CD14-positive monocyte (primary cell): ENCODE data around the gene CSRNP3. TPM values are rescaled to one million over a fixed set of nuclear protein-coding genes. Genes with fewer than 3 reads are reported as not detected.

Experiments used
- DNase-seq, 3 donors: peaks; one replicate each; pipeline ENCODE4 v3.0.0-alpha.2; 2011 to 2022
- H2AFZ ChIP-seq: 2 replicates; pipeline ENCODE4 v1.6.0; 2012; ENCODE audit warnings: mild to moderate bottlenecking, low read depth, low read length, inconsistent platforms; ENCODE audit not compliant: insufficient read depth, poor library complexity, severe bottlenecking
- H3K27ac ChIP-seq, 2 donors: 1 replicate in 1 of 2; 2 replicates in 1 of 2; pipeline ENCODE4 v1.5.1; 2012 to 2013; ENCODE audit warnings: low read length in 2 of 2, control low read depth in 1 of 2, inconsistent platforms in 1 of 2, low read depth in 1 of 2, mild to moderate bottlenecking in 1 of 2
- H3K27me3 ChIP-seq, 2 donors: one replicate each; pipeline versions ENCODE4 v1.6.0 to v1.6.1; 2011 to 2013; ENCODE audit warnings: low read length in 2 of 2; ENCODE audit not compliant: control insufficient read depth in 2 of 2, insufficient read depth in 2 of 2
- H3K36me3 ChIP-seq, 2 donors: replicated peaks in 1 of 2; 1 replicate in 1 of 2; 2 replicates in 1 of 2; pipeline versions ENCODE4 v1.5.1 to v1.6.1; 2012 to 2013; ENCODE audit warnings: low read length in 2 of 2, control low read depth in 1 of 2, inconsistent platforms in 1 of 2, mild to moderate bottlenecking in 1 of 2; ENCODE audit not compliant: insufficient read depth in 2 of 2, control insufficient read depth in 1 of 2
- H3K4me1 ChIP-seq, 2 donors: 1 replicate in 1 of 2; 2 replicates in 1 of 2; pipeline versions ENCODE4 v1.5.1 to v1.6.1; 2012 to 2013; ENCODE audit warnings: low read length in 2 of 2, control low read depth in 1 of 2, inconsistent platforms in 1 of 2, mild to moderate bottlenecking in 1 of 2, moderate library complexity in 1 of 2; ENCODE audit not compliant: insufficient read depth in 2 of 2, control insufficient read depth in 1 of 2
- H3K4me2 ChIP-seq: replicated peaks from 2 replicates; pipeline ENCODE3; 2012; ENCODE audit warnings: low read length, moderate library complexity, mild to moderate bottlenecking; ENCODE audit not compliant: poor library complexity, severe bottlenecking; ENCODE audit errors: extremely low read depth
- H3K4me3 ChIP-seq, 3 experiments: fragments of 200-600 bp in 1 of 3; sonication (generic) in 1 of 3; replicated peaks in 1 of 3; 1 replicate in 2 of 3; 2 replicates in 1 of 3; pipeline ENCODE4 v1.5.1; 2011 to 2013; ENCODE audit warnings: low read length in 3 of 3, mild to moderate bottlenecking in 3 of 3, control low read depth in 2 of 3, low read depth in 2 of 3, inconsistent platforms in 1 of 3, moderate library complexity in 1 of 3
- H3K79me2 ChIP-seq: 2 replicates; pipeline ENCODE4 v1.6.0; 2012; ENCODE audit warnings: mild to moderate bottlenecking, control low read depth, inconsistent platforms, low read length, moderate library complexity; ENCODE audit not compliant: insufficient read depth
- H3K9ac ChIP-seq: 2 replicates; pipeline ENCODE4 v1.6.0; 2017; ENCODE audit warnings: low read length, mild to moderate bottlenecking; ENCODE audit not compliant: insufficient read depth, poor library complexity, severe bottlenecking
- H3K9me3 ChIP-seq, 2 donors: replicated peaks in 1 of 2; 1 replicate in 1 of 2; 2 replicates in 1 of 2; pipeline versions ENCODE4 v1.5.1 to v1.6.1; 2012 to 2013; ENCODE audit warnings: low read length in 2 of 2, control low read depth in 1 of 2; ENCODE audit not compliant: control insufficient read depth in 1 of 2, insufficient read depth in 1 of 2
- H4K20me1 ChIP-seq: 2 replicates; pipeline ENCODE4 v1.6.0; 2012; ENCODE audit warnings: mild to moderate bottlenecking, low read length, control low read depth, moderate library complexity; ENCODE audit not compliant: insufficient read depth
- H3K27ac Mint-ChIP-seq, 7 donors: one replicate each; pipeline ENCODE4 v1.8.0; 2020; ENCODE audit warnings: mild to moderate bottlenecking in 7 of 7, mixed read lengths in 7 of 7, moderate library complexity in 6 of 7, inconsistent platforms in 2 of 7
- H3K27me3 Mint-ChIP-seq, 3 donors: one replicate each; pipeline ENCODE4 v1.8.0; 2021 to 2022; ENCODE audit warnings: low read depth in 3 of 3, mild to moderate bottlenecking in 3 of 3, mixed read lengths in 3 of 3, moderate library complexity in 3 of 3, inconsistent platforms in 1 of 3
- H3K36me3 Mint-ChIP-seq, 2 donors: one replicate each; pipeline ENCODE4 v1.8.0; 2020; ENCODE audit warnings: mixed read lengths in 2 of 2, inconsistent platforms in 1 of 2, mild to moderate bottlenecking in 1 of 2
- H3K4me1 Mint-ChIP-seq: one replicate; pipeline ENCODE4 v1.8.0; 2020; ENCODE audit warnings: mild to moderate bottlenecking, mixed read lengths
- H3K4me3 Mint-ChIP-seq, 2 donors: one replicate each; pipeline ENCODE4 v1.8.0; 2020; ENCODE audit warnings: mild to moderate bottlenecking in 2 of 2, mixed read lengths in 2 of 2, moderate library complexity in 1 of 2
- H3K9me3 Mint-ChIP-seq, 7 donors: one replicate each; pipeline ENCODE4 v1.8.0; 2020 to 2022; ENCODE audit warnings: mixed read lengths in 7 of 7, mild to moderate bottlenecking in 6 of 7, moderate library complexity in 6 of 7, inconsistent platforms in 2 of 7
- WGBS: methylation state at CpG from one replicate; pipeline ENCODE4 v1.1.5; 2013; ENCODE audit warnings: missing lambda C conversion rate; ENCODE audit not compliant: insufficient coverage; 5-methylcytosine and 5-hydroxymethylcytosine counted together
- intact Hi-C, 2 donors: fragments of 100-400 bp; cut with micrococcal nuclease; formaldehyde crosslinking; loops; one replicate each; pipeline versions ENCODE4 v1.15.0 to v1.15.1; 2023
- polyA plus RNA-seq, 3 donors: library from polyadenylated mRNA; depleted of rRNA in 1 of 3; unstranded in 2 of 3; stranded (reverse) in 1 of 3; fragments of 300-500 nt in 2 of 3; fragments of >200 nt in 1 of 3; fragmentation: Illumina TruSeq in 2 of 3; gene quantifications; 1 replicate in 2 of 3; 2 replicates in 1 of 3; pipeline ENCODE4 v1.2.3, GENCODE V29; 2012 to 2021
- TF ChIP-seq, protein P1 (sequence below): fragments of 200-600 bp; IDR thresholded peaks from one replicate; pipeline ENCODE4 v1.8.0; 2022; ENCODE audit warnings: antibody characterized with exemption, mild to moderate bottlenecking

Gene CSRNP3
- polyA plus RNA-seq, 3 donors = not detected

DNA sequence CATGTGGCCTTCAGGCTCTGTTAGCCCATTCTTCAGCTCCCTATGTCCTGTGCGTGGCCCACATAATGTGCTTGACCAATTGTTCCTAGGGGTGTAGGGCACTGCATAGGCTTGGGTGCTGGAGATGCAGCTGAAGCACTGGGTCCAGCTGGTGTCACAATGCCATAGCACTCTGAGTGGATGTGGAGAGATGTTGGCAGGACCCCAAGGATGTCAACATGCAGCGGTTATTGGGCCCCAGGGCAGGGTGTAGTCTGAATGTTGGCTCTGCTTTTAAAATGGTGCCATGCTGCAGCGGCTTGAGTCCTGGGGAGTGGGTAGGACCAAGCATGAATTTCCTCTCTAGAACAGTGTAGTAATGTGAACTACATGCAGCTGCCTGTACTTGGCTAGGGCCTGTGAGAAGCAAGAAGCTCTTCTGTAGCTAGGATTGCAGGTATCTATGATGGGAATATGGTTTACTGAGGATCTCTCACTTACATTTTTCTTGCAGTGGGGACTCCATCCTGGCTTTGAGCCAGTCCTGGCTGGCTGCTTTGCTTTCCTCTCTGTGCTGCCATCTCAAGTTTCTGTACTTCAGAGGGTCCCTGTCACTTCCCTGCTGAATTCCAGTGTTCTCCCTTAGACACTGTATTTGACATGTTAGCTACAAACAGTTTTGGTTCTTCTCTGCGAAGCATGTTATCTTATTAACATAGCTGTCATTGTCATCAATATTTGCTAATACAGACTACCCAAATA is 148.4 kb downstream of the CSRNP3 start:
- Histone ChIP-seq H3K79me2 (no peaks in the 10 kb centered on the region), H3K4me2 (no peak overlapping the region), H4K20me1 (no peaks in the 10 kb centered on the region), H2AFZ (no peak overlapping the region), H3K27ac (no peak overlapping the region), H3K36me3 (no peaks in the 10 kb centered on the region), H3K27me3 (no peaks in the 10 kb centered on the region), H3K9ac (no peak overlapping the region), H3K9me3 (peaks cover 5 to 6% of the 10 kb centered on the region in 2 donors), H3K4me3 (no peak overlapping the region), H3K4me1 (no peaks in the 10 kb centered on the region)
- intact Hi-C loops = no loop called here
- no peak overlapping the region for H3K27ac Mint-ChIP-seq
- no peak overlapping the region for H3K4me3 Mint-ChIP-seq
- DNase-seq = no peak
- peaks cover 0 to 9% (median 3%) of the 10 kb centered on the region in 7 donors for H3K9me3 Mint-ChIP-seq
- H3K4me1 Mint-ChIP-seq = no peaks in the 10 kb centered on the region
- H3K36me3 Mint-ChIP-seq = no peaks in the 10 kb centered on the region
- no peaks in the 10 kb centered on the region for H3K27me3 Mint-ChIP-seq
- TF ChIP-seq, protein P1, sequence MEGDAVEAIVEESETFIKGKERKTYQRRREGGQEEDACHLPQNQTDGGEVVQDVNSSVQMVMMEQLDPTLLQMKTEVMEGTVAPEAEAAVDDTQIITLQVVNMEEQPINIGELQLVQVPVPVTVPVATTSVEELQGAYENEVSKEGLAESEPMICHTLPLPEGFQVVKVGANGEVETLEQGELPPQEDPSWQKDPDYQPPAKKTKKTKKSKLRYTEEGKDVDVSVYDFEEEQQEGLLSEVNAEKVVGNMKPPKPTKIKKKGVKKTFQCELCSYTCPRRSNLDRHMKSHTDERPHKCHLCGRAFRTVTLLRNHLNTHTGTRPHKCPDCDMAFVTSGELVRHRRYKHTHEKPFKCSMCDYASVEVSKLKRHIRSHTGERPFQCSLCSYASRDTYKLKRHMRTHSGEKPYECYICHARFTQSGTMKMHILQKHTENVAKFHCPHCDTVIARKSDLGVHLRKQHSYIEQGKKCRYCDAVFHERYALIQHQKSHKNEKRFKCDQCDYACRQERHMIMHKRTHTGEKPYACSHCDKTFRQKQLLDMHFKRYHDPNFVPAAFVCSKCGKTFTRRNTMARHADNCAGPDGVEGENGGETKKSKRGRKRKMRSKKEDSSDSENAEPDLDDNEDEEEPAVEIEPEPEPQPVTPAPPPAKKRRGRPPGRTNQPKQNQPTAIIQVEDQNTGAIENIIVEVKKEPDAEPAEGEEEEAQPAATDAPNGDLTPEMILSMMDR = no peak
- 95% methylated on average over 3 of the region's 4 CpGs for WGBS

DNA sequence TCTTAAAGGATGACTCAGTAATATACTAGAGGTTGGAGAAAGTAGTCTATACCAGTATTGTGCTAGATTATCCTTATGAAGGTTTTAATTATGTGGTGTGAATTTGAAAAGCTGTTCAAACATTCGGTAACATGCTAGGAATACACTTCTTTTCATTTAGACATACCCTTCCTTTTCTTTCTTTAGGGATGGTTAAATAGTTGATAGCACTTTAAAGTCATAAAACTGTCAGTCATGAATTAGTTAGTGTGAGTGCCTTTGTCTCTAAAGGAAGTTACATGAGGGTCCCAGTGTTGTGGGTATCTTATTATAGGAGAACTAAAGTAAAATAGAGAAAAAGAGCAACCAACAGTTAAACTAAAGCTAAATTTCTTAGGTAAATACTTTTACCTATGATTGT is 149.3 kb downstream of the CSRNP3 start:
- TF ChIP-seq, protein P1 = no peak
- Mint-ChIP-seq H3K9me3 (peaks cover 0 to 9% (median 3%) of the 10 kb centered on the region in 7 donors), H3K27me3 (no peaks in the 10 kb centered on the region), H3K36me3 (no peaks in the 10 kb centered on the region), H3K4me3 (no peak overlapping the region), H3K4me1 (no peaks in the 10 kb centered on the region), H3K27ac (no peak overlapping the region)
- Histone ChIP-seq H3K27me3 (no peaks in the 10 kb centered on the region), H3K79me2 (no peaks in the 10 kb centered on the region), H3K4me1 (no peaks in the 10 kb centered on the region), H3K4me2 (no peak overlapping the region), H3K4me3 (no peak overlapping the region), H3K27ac (no peak overlapping the region), H4K20me1 (no peaks in the 10 kb centered on the region), H2AFZ (no peak overlapping the region), H3K9ac (no peak overlapping the region), H3K36me3 (no peaks in the 10 kb centered on the region), H3K9me3 (peaks cover 5 to 6% of the 10 kb centered on the region in 2 donors)
- no CpG with 5 or more reads among the region's 1 CpG for WGBS
- intact Hi-C loops = no loop called here
- no peak for DNase-seq
